ENCODE data around the gene ACSF3.
"Not testable (repeated sequence)": the region's sequence is repeated elsewhere in the genome, so short reads cannot be mapped to it uniquely, and the experiment has no call there.

The ACSF3 gene

DNA sequence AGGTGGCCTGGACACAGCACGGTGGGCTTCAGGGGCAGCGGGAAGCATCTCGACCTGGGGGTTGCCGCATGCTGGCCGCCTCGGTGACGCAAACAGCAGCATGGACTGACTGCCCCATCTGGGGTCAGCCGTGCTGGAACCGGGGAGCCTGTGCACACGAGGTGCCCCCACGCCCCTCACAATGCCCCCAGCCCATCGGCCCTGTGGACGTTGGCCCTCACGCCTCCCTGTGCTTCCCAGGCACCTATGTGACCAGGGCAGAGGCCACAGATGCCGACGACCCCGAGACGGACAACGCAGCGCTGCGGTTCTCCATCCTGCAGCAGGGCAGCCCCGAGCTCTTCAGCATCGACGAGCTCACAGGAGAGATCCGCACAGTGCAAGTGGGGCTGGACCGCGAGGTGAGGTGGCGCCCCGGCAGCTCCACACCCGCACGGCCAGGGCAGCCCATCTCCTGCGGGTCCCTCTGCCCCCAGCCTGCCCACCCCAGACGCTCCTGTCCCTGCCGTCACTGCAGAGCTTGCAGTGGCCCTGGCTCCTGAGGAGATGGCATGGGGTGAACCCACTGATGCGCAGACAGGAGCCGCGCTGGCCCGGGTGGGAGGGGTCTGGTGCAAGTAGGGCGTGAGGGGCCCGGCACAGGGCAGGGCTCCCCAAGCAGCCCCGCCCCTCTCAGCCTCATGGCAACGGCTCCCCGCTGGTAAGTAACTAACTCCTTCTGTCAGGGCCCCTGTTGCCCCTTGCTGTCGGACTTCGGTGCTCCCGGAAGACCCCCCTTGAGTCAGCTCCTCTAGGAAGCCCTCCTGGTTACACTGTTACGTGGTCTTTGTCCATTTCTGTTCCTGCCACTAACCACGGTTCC lies 91.5 kb downstream of the ACSF3 start:
- Histone ChIP-seq H3K27me3 (ENCODE audit: control insufficient read depth, insufficient read depth, low read length) (no peaks in the 10 kb centered on the region), H3K79me2 (no peaks in the 10 kb centered on the region), H3K4me1 (no peaks in the 10 kb centered on the region), H3K4me3 (ENCODE audit: low read depth, low read length) (no peak overlapping the region), H3K27ac (no peak overlapping the region), H3K9me3 (ENCODE audit: control insufficient read depth, low read length) (no peaks in the 10 kb centered on the region), H3K36me3 (ENCODE audit: control insufficient read depth, insufficient read depth, low read length) (no peaks in the 10 kb centered on the region), H3K4me2 (ENCODE audit: low read length) (no peak overlapping the region), H2AFZ (no peak overlapping the region), H3K9ac (no peak overlapping the region)
- TF ChIP-seq, protein P1, sequence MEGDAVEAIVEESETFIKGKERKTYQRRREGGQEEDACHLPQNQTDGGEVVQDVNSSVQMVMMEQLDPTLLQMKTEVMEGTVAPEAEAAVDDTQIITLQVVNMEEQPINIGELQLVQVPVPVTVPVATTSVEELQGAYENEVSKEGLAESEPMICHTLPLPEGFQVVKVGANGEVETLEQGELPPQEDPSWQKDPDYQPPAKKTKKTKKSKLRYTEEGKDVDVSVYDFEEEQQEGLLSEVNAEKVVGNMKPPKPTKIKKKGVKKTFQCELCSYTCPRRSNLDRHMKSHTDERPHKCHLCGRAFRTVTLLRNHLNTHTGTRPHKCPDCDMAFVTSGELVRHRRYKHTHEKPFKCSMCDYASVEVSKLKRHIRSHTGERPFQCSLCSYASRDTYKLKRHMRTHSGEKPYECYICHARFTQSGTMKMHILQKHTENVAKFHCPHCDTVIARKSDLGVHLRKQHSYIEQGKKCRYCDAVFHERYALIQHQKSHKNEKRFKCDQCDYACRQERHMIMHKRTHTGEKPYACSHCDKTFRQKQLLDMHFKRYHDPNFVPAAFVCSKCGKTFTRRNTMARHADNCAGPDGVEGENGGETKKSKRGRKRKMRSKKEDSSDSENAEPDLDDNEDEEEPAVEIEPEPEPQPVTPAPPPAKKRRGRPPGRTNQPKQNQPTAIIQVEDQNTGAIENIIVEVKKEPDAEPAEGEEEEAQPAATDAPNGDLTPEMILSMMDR (IDR thresholded peaks at IDR 0.05) = no peak

DNA sequence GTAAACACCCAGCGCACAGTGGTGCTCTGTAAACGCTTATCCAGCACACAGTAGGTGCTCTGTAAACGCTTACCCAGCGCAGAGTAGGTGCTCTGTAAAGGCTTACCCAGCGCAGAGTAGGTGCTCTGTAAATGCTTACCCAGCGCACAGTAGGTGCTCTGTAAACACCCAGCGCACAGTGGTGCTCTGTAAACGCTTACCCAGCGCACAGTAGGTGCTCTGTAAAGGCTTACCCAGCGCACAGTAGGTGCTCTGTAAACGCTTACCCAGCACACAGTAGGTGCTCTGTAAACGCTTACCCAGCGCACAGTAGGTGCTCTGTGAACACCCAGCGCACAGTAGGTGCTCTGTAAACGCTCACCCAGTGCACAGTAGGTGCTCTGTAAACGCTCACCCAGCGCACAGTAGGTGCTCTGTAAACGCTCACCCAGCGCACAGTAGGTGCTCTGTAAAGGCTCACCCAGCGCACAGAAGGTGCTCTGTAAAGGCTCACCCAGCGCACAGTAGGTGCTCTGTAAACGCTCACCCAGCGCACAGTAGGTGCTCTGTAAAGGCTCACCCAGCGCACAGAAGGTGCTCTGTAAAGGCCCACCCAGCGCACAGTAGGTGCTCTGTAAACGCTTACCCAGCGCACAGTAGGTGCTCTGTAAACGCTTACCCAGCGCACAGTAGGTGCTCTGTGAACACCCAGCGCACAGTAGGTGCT lies 92.4 kb downstream of the ACSF3 start:
- H3K27ac ChIP-seq; H3K27me3 ChIP-seq (ENCODE audit: control insufficient read depth, insufficient read depth, low read length); H3K79me2 ChIP-seq; H2AFZ ChIP-seq; H3K4me3 ChIP-seq (ENCODE audit: low read depth, low read length); H3K9me3 ChIP-seq (ENCODE audit: control insufficient read depth, low read length); H3K4me2 ChIP-seq (ENCODE audit: low read length); H3K4me1 ChIP-seq; H3K36me3 ChIP-seq (ENCODE audit: control insufficient read depth, insufficient read depth, low read length); H3K9ac ChIP-seq: not testable (repeated sequence)

DNA sequence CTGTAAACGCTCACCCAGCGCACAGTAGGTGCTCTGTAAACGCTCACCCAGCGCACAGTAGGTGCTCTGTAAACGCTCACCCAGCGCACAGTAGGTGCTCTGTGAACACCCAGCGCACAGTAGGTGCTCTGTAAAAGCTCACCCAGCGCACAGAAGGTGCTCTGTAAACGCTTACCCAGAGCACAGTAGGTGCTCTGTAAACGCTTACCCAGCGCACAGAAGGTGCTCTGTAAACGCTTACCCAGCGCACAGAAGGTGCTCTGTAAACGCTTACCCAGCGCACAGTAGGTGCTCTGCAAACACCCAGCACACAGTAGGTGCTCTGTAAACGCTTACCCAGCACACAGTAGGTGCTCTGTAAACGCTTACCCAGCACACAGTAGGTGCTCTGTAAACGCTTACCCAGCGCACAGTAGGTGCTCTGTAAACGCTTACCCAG lies 93.0 kb downstream of the ACSF3 start:
- not testable (repeated sequence) for H3K9ac ChIP-seq; H3K36me3 ChIP-seq (ENCODE audit: control insufficient read depth, insufficient read depth, low read length); H2AFZ ChIP-seq; H3K79me2 ChIP-seq; H3K9me3 ChIP-seq (ENCODE audit: control insufficient read depth, low read length); H3K27me3 ChIP-seq (ENCODE audit: control insufficient read depth, insufficient read depth, low read length); H3K4me1 ChIP-seq; H3K4me3 ChIP-seq (ENCODE audit: low read depth, low read length); H3K27ac ChIP-seq; H3K4me2 ChIP-seq (ENCODE audit: low read length)

DNA sequence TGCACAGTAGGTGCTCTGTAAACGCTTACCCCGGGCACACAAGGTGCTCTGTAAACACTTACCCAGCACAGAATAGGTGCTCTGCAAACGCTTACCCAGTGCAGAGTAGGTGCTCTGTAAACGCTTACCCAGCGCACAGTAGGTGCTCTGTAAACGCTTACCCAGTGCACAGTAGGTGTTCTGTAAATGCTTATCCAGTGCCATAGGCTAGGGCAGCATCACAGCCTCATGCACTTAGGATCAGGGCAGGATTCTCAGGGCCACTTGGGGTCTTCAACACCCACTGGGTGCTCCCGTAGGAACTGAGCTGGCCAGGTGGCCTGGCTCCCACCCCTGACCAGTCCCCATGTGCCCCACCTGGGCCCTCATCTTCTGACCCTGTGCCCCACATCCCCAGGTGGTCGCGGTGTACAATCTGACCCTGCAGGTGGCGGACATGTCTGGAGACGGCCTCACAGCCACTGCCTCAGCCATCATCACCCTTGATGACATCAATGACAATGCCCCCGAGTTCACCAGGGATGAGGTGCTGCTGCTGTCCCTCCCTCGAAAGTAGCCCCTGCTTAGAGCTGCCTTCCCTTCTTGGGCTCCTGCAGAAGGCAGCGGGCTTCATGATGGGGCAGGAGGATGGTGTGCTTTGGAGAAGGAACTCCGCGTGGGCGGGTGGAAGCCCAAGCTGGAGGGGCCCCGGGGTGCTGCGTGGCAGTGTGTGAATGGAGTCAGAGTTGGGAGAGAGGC lies 93.5 kb downstream of the ACSF3 start:
- H3K9me3 ChIP-seq (ENCODE audit: control insufficient read depth, low read length) = no peaks in the 10 kb centered on the region
- no peaks in the 10 kb centered on the region for H3K27me3 ChIP-seq (ENCODE audit: control insufficient read depth, insufficient read depth, low read length)
- no peak overlapping the region for H3K9ac ChIP-seq
- no peaks in the 10 kb centered on the region for H3K79me2 ChIP-seq
- H3K4me3 ChIP-seq (ENCODE audit: low read depth, low read length) = no peak overlapping the region
- H3K36me3 ChIP-seq (ENCODE audit: control insufficient read depth, insufficient read depth, low read length) = no peaks in the 10 kb centered on the region
- H3K4me1 ChIP-seq = no peaks in the 10 kb centered on the region
- no peak overlapping the region for H3K27ac ChIP-seq
- H3K4me2 ChIP-seq (ENCODE audit: low read length) = no peak overlapping the region
- TF ChIP-seq, protein P1 (IDR thresholded peaks at IDR 0.05) = no peak
- no peak overlapping the region for H2AFZ ChIP-seq

DNA sequence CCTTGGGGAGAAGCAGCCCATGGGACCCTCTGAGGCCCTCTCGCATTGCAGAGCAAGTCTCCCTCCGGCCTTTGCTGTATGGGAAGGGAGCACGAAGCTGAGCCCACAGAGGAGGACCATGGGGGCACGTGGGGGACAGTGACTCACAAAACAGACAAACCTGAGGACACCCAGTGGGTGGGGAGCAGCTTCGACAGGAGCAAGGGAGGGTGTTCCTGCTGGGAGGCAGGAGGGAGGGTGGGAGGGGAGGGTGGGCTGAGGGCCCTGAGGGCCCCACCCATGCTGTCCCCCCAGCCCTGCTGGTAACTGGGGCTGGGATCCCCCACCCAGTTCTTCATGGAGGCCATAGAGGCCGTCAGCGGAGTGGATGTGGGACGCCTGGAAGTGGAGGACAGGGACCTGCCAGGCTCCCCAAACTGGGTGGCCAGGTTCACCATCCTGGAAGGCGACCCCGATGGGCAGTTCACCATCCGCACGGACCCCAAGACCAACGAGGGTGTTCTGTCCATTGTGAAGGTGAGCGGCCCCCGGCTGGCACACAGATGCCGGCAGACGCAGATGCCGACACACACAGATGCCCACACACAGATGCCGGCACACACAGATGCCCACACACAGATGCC lies 94.2 kb downstream of the ACSF3 start:
- Histone ChIP-seq H3K9ac (no peak overlapping the region), H3K27ac (no peak overlapping the region), H3K36me3 (ENCODE audit: control insufficient read depth, insufficient read depth, low read length) (no peaks in the 10 kb centered on the region), H3K4me1 (no peaks in the 10 kb centered on the region), H3K4me2 (ENCODE audit: low read length) (no peak overlapping the region), H2AFZ (no peak overlapping the region), H3K79me2 (no peaks in the 10 kb centered on the region), H3K9me3 (ENCODE audit: control insufficient read depth, low read length) (no peaks in the 10 kb centered on the region), H3K4me3 (ENCODE audit: low read depth, low read length) (no peak overlapping the region), H3K27me3 (ENCODE audit: control insufficient read depth, insufficient read depth, low read length) (no peaks in the 10 kb centered on the region)
- TF ChIP-seq, protein P1 (IDR thresholded peaks at IDR 0.05) = no peak

DNA sequence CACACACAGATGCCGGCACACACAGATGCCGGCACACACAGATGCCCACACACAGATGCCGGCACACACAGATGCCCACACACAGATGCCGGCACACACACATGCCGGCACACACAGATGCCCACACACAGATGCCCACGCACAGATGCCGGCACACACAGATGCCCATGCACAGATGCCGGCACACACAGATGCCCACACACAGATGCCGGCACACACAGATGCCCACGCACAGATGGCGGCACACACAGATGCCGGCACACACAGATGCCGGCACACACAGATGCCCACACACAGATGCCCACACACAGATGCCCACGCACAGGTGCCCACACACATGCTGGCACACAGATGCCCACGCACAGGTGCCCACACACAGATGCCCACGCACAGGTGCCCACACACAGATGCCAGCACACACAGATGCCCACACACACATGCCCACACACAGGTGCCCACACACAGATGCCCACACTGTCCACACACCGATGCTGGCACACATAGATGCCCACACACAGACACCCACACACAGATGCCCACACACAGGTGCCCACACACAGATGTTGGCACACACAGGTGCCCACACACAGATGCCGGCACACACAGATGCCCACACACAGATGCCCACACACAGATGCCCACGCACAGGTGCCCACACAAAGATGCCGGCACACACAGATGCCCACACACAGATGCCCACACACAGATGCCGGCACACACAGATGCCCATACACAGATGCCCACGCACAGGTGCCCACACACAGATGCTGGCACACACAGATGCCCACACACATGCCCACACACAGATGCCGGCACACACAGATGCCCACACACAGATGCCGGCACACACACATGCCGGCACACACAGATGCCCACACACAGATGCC lies 95.1 kb downstream of the ACSF3 start:
- not testable (repeated sequence) for H3K4me2 ChIP-seq (ENCODE audit: low read length); H3K79me2 ChIP-seq; H3K4me1 ChIP-seq; H3K27ac ChIP-seq; H3K9me3 ChIP-seq (ENCODE audit: control insufficient read depth, low read length); H3K27me3 ChIP-seq (ENCODE audit: control insufficient read depth, insufficient read depth, low read length); H3K9ac ChIP-seq; H2AFZ ChIP-seq; H3K4me3 ChIP-seq (ENCODE audit: low read depth, low read length); H3K36me3 ChIP-seq (ENCODE audit: control insufficient read depth, insufficient read depth, low read length)

Measured in parathyroid adenoma (tissue), 2 donors.